ENCODE results near the gene CRKL.

GRCh38 chr22:20873214-20873613 lies 44.0 kb upstream of the CRKL start:
- TF ChIP-seq RAD21 (conservative IDR thresholded peaks at IDR 0.05 in 1 of 2, IDR thresholded peaks at IDR 0.05 in 1 of 2) (no peak), EP300 (IDR thresholded peaks at IDR 0.05) (no peak), POLR2A (IDR thresholded peaks at IDR 0.05; ENCODE audit: low read length) (no peak)
- TF ChIP-seq, protein P1, sequence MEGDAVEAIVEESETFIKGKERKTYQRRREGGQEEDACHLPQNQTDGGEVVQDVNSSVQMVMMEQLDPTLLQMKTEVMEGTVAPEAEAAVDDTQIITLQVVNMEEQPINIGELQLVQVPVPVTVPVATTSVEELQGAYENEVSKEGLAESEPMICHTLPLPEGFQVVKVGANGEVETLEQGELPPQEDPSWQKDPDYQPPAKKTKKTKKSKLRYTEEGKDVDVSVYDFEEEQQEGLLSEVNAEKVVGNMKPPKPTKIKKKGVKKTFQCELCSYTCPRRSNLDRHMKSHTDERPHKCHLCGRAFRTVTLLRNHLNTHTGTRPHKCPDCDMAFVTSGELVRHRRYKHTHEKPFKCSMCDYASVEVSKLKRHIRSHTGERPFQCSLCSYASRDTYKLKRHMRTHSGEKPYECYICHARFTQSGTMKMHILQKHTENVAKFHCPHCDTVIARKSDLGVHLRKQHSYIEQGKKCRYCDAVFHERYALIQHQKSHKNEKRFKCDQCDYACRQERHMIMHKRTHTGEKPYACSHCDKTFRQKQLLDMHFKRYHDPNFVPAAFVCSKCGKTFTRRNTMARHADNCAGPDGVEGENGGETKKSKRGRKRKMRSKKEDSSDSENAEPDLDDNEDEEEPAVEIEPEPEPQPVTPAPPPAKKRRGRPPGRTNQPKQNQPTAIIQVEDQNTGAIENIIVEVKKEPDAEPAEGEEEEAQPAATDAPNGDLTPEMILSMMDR (IDR thresholded peaks at IDR 0.05), result no peak

All from A549 (cell line).